IPS DF 4.7 (cell line): ENCODE results near the gene ZGRF1.
"Not testable (repeated sequence)": the region's sequence is repeated elsewhere in the genome, so short reads cannot be mapped to it uniquely, and the experiment has no call there.

Experiments
- DNase-seq: peaks from one replicate; pipeline ENCODE4 v3.0.0-alpha.2; 2013; ENCODE audit warnings: low spot score; ENCODE audit errors: extremely low read depth

The ZGRF1 gene, protein sequence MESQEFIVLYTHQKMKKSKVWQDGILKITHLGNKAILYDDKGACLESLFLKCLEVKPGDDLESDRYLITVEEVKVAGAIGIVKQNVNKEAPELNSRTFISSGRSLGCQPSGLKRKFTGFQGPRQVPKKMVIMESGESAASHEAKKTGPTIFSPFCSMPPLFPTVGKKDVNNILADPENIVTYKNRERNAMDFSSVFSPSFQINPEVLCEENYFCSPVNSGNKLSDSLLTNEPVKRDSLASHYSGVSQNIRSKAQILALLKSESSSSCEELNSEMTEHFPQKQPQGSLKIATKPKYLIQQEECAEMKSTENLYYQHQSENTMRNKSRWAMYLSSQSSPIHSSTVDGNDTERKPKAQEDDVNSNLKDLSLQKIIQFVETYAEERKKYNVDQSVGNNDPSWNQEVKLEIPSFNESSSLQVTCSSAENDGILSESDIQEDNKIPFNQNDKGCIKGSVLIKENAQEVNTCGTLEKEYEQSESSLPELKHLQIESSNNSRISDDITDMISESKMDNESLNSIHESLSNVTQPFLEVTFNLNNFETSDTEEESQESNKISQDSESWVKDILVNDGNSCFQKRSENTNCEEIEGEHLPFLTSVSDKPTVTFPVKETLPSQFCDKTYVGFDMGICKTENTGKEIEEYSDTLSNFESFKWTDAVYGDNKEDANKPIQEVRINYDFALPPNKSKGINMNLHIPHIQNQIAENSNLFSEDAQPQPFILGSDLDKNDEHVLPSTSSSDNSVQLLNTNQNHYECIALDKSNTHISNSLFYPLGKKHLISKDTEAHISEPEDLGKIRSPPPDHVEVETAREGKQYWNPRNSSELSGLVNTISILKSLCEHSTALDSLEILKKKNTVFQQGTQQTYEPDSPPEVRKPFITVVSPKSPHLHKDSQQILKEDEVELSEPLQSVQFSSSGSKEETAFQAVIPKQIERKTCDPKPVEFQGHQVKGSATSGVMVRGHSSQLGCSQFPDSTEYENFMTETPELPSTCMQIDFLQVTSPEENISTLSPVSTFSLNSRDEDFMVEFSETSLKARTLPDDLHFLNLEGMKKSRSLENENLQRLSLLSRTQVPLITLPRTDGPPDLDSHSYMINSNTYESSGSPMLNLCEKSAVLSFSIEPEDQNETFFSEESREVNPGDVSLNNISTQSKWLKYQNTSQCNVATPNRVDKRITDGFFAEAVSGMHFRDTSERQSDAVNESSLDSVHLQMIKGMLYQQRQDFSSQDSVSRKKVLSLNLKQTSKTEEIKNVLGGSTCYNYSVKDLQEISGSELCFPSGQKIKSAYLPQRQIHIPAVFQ (N-terminal part only)

DNA sequence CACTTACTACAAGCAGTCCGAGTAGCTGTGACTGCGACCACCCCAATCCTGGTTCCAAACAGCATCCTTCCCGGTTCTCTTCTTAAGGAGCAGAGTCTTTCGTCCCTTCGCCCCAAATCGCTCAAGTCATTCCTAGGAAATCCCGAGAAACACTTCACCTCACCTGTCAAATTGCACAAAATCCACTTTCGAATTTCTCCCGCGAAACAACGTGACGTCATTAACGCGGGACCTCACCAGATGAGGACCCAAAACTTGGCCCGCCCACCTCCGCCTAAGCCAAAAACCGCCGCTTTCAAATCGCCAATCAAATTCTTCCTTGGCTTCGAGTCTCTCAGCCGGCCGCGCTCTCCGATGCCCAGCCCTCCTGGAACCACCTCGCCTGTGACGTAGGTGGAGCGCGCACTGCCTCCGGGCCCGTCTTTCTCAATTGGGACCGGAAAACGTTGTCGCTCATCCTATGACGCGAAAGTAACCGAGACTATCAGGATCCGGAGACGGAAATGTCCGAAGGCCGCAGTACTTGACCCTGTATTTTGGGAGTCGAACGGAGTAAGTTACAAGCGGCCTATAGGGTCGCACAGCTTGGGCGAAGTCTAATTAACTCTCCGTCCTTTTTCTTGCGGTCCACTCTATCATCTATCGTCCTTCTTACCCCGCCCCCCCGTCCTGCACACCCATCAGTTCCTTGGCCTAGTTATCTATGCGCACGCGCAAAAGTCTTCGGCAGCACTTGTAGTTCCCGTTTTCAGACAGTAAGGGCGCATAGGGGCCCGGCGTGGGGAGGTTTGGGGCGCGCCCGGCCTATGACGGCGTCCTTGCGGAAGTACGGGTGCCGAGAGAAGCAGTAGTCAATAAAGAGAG, at the start of gene ZGRF1, which contains the start of gene LARP7:
TSS of gene ZGRF1 (minus strand) at position 222 of the 864 bp plus-strand sequence. CDS start 3,733 bp downstream, outside the sequence.
TSS of gene LARP7 (plus strand) at position 456 of the 864 bp plus-strand sequence. CDS start 7,527 bp downstream, outside the sequence.
- DNase-seq: peak; percentile 99

DNA sequence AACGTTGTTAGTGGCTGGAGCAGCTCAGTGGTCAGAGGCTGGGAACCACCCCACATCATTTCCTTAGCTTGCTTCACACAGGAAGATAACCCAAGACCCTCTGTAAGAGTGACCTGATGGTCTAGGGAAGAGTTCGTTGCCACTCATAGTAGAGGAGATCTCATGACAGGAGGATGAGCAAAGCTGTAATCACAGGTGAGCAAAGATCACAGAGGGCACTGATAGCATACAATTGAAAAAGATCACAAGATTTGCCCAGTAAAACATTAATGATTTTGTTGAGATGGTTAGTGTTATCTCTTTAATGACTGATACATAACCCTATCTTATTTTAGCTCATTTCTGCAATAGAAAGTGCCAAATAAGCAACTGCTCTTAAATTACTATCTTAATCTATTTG, 44.3 kb upstream of the ZGRF1 start:
- no peak for DNase-seq

DNA sequence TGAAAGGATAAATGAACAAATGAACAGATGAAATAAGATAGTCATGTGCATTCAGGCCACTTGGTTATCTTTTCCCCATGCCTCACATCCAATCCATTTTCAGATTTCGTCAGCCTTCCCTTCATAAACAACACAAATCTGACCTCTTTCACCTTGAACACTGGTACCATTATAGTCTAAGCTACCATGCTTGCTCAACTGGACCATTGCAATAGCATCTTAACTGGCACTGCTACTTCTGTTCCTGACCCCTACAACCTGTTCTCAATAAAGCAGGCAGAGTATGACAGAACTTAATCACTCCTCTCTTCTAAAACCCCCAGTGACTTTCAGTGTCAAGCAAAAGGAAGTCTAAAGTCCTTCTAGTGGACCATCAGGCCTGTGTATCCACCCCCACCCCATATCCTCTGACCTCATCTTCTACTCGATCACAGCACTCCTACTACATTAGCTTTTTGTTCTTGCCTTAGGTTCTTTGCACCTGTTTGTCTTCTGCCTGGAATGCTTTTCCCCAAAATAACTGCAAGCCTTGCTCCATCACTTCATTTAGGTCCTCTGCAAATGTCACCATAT, 40.9 kb upstream of the ZGRF1 start:
- no peak for DNase-seq

DNA sequence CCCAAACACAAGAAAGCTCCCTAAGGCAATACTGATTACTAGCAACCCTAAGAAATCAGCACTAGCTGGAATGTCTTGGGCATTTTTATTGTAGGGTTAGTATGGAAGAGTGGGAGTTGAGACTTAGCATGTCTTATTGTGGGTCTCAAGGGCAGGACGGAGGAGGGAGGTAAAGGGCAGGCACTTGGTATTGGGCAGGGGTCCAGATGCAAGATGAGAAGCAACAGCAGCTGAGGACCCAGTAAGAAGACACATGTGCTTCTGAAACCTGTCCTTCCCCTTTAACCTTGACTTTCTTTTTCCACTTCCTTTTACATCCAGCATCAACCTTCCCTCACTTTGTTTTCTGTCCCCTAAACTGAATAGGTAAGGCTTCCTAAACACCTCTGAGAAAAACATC, 37.7 kb upstream of the ZGRF1 start:
- no peak for DNase-seq

DNA sequence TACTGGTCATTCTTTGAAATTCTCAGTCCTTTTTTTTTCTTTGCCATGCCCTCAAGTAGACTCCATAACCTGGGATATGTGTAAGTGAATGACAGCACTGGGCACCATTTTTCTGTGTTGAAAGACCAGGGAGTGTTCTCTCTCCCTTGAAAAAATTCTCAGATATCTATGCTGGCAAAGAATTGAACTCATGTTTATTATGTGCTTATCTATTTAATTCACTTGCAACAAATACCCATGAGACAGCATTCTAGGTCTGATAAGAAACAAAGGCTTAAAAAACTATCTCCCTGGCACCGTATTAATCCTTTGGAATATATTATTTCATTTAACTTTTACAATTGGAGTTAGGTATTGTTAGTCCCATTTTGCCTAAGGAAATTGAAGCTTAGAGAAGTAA, 37.0 kb upstream of the ZGRF1 start:
- no peak for DNase-seq

DNA sequence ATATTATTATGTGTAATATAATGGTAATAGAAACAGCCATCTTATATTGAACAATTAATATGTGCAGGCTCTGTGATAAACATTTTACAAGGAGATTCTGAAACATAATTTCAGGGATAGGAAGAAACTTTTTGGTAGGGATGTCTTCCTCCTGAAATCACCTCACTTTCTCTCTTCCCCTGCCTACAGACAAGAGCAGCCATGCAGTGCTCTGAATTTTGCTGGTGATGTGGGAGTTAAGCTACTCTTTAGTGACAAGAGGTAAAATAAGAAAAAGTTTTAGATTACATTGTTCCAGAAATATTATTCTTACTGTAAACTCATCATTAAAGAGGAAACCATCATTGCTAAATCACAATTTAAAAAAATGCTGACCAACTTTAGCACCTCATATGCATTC, 36.4 kb upstream of the ZGRF1 start:
- DNase-seq: no peak

DNA sequence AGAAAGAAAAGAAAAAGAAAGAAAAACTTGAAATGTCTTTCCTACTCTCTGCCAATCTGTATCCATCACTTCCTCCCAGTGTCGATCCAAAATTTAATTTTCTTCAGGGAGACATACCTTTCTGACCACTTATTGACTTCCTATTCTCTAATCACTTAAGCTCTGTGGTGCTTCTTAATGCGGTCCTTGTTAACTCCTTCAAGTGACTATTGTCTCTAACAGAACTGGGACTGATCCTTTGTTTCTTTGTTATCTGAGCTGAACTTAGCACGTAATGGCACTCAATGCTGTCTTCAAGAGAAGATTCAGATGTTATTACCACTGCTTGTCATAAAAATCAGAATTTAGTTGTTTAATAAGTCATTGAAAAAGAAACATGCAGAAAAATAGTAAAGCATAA, 31.4 kb upstream of the ZGRF1 start:
- DNase-seq: no peak

DNA sequence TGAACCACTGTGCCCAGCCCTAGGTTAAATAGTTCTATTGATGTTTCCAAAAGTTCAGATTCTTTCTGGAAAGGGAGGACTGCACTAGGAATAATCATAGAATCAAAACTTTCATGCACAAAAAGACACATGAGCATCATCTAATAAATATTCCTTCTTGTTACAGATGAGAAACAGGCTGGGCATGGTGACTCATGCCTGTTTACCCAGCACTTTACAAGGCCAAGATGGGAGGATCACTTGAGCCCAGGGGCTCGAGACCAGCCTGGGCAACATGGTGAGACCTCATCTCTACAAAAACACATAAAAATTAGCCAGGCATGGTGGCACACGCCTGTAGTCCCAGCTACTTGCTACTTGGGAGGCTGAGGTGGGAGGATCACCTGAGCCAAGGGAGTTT, 27.9 kb upstream of the ZGRF1 start:
- DNase-seq: no peak

DNA sequence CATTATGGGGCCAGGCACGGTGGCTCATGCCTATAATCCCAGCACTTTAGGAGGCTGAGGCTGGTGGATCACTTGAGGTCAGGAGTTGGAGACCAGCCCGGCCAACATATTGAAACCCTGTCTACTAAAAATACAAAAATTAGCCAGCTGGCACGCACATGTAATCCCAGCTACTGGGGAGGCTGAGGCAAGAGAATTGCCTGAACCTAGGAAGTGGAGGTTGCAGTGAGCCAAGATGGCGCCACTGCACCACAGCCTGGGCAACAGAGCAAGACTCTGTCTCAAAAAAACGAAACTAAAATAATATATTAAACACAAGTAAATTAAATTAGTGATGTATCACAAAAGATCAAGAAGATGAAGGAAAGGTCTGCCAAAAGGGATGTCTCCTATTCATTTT, 19.4 kb upstream of the ZGRF1 start:
- DNase-seq: not testable (repeated sequence)

DNA sequence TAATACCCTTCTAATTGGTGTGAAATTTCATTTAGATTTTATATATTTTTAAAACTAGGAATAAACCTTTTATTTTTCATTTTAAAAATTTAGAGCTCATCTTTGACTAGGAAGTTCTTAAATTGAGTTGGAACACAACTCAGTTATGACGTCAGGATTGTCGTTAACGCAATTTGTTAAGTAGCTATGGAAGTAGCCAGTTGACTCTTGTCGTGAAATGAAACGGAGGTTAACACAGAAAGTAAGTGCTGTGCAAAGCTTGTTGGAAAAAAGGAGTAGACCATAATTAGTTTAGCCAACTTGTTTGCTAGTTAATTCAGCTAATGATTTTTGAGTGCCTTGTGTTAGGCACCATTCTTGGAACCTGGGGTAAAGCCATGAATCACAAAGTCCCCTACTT, 18.6 kb upstream of the ZGRF1 start:
- no peak for DNase-seq

DNA sequence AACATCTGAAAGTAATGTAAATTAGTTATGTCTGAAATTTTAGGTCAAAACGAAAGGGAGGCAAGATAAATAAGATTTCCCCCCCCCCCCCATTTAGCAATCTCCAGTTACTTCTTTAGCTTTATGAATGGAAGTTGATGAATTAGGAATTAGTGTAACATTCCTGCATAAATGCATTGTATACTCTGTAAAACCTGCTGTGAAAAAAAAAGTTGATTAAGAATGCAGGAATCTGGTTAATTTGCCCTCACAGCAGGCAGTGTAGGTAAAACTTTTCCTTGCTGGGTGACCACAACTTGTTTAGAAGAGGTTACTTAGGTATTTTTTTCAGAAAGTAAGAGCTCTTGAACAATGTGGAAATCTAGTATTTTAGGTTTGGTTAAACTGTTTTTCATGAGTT, 15.5 kb upstream of the ZGRF1 start:
- DNase-seq: peak; percentile 93

DNA sequence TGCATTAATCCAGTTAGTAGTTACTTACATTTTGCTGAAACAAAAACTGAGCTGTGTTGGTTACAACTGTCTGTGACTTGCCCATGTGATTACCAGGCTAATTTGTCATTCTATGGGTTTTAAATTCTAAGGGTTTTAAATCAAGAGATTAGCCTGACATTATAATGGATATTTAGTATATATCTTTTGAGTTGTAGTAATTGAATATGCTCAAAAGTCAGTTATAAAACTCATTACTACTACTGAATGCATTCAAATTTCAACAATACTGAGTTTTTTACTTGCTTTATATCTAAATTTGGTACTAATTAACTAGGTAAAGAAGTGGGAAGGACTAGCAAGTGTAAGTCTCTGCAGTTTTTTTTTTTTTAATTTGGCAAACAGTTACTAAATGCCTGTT, 14.9 kb upstream of the ZGRF1 start:
- DNase-seq: no peak

DNA sequence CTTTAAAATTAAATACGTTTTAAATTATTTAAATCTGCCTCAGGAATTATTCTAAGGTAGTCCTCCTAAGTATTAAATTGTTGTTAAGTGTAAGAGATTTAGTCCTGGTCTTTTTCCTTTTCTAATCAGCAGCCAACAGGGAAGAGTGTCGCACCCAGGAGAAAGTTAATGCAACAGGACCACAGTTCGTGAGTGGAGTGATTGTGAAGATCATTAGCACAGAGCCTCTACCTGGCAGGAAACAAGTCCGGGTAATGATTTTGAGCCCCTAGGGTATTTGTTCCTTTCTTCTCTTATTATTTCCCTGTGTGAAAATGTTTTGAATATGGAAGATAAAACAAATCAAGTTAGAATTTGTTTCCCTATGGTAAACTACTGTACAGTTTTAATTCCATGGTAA, 13.6 kb upstream of the ZGRF1 start:
- no peak for DNase-seq

DNA sequence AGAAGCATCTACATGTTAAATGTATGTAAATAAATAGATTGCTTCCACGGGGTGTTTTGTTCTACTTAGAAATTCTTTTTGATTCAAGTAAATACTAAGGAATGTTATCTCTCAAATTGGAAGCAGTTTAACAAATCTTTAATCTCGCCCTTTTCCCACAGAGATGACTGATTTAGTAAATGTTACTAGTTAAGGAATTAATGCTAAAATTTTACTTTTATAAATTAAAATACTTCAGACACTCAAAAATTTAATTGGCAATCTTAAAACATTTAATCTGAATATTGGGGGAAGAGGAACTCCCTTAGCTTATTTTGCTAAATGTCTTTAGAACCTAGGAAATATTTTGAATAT, 12.3 kb upstream of the ZGRF1 start:
- no peak for DNase-seq

DNA sequence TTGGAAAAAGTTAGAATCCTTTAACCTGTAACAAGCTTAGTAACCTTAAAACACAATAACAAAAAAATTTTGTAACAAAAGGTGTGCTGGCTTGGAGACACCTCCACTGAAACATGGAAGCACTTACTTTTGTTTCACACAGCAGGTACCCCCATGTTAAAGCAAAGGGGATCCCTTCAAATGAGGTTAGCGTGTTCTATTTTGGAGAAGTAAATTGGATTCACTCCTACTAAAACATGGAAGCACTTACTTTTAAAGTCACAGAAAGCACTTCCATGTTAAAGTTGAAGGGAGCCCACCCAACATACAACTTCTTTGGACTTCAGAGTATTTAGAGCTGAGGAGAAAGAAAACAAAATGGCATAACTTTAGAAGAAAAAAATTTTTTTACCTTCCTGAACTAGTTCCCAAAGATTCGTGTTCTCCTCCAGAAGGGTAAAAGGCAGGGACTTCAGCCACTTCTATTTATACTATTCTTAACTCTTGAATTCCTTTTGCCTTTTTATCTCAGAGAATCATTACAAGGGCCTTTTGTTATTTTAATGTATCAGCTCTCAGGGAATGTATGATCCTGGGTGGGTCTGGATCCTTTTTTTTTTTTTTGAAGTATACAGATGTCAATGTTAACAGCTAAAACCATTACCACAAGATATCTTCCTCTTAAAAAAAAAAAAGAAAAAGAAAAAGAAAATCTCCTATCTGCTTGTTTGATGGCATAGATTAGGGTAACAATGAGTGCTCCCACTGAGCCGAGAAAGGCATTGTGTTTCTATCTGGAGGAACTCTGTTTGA, 11.8 kb upstream of the ZGRF1 start:
- DNase-seq: peak; percentile 89

DNA sequence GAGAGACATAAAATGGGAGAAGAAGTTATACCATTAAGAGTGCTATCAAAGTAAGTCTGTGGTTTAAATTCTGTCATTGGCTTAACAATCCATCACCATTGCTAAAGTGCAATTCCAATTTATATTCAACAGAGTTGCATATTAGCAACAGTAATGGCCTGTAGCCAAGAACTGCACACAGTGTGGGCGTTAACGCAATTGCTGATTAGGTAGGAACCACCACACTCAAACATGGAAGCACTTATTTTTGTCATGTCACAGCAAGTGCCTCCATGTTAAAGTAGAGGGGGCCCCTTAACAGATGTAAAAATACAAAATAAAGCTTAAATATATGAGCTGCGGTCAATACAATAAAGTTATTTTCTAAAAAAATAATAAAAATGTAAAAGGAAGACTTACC, 11.1 kb upstream of the ZGRF1 start:
- no peak for DNase-seq

DNA sequence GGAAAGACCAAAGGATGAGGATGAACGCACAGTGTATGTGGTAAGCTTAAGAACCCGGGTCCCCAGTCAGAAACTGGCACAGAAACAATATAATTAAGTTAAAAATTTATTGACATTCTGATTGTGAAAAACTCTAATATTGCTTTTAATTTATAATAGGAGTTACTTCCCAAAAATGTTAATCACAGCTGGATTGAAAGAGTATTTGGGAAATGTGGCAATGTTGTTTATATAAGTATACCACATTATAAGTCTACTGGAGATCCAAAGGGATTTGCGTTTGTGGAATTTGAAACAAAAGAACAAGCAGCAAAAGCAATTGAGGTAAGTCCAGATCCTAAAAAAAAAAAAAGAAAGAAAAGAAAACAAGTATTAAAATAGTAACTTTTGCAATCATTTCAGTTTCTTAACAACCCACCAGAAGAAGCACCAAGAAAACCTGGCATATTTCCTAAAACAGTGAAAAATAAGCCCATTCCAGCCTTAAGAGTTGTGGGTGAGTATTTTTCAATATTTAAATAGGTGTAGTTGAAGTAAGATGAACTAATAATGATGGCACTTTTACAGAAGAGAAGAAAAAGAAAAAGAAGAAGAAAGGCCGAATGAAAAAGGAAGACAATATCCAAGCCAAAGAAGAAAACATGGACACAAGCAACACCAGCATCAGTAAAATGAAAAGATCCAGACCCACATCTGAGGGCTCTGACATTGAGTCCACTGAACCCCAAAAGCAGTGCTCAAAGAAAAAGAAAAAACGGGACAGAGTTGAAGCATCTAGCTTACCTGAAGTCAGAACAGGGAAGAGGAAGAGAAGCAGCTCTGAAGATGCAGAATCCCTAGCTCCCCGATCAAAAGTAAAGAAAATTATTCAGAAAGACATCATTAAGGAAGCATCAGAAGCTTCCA, 10.2 kb upstream of the ZGRF1 start:
- no peak for DNase-seq

DNA sequence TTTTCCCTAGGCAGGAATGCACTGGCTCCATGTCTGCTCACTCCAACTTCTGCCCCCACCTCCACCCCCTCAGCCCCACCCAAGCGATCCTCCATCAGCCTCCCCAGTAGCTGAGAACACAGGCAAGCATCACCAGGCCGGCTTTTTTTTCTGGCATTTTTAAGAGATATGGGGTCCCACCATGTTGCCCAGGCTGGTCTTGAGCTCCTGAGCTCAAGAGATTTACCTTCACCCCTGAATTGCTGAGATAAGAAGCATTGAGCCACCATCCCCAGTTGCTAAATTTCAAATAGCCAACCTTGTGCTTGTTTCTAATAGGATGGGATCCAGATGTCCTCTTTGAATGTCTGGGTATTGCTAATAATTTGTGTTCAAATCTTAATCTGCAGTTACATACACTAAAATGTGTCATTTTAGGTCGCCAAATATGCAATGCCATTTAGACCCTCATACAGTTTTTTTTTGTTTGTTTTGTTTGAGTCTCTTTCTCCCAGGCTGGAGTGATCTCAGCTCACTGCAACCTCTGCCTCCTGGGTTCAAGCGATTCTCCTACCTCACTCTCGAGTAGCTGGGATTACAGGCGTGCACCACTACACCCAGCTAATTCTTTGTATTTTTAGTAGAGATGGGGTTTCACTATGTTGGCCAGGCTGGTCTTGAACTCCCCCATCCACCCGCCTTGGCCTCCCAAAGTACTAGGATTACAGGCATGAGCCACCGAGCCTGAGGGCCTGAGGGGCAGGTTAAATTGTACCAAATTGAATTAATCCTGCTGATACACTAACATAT, 9.0 kb upstream of the ZGRF1 start:
- peak; percentile 86 for DNase-seq
